Nephron progenitor cell (in vitro differentiated cells): ENCODE measurements around the gene CDC42BPB.

Experiments used
- DNase-seq: peaks from one replicate; pipeline ENCODE4 v3.0.0; 2021
- H3K27ac Mint-ChIP-seq: 2 replicates; pipeline ENCODE4 v1.8.0; 2021; ENCODE audit warnings: mild to moderate bottlenecking, moderate library complexity, mixed read lengths
- H3K27me3 Mint-ChIP-seq: 2 replicates; pipeline ENCODE4 v1.8.0; 2021; ENCODE audit warnings: mild to moderate bottlenecking, low read depth, mixed read lengths; ENCODE audit not compliant: poor library complexity
- H3K36me3 Mint-ChIP-seq: 2 replicates; pipeline ENCODE4 v1.8.0; 2021; ENCODE audit warnings: low read depth, mixed read lengths
- H3K4me1 Mint-ChIP-seq: 2 replicates; pipeline ENCODE4 v1.8.0; 2021; ENCODE audit warnings: mixed read lengths
- H3K4me3 Mint-ChIP-seq: 2 replicates; pipeline ENCODE4 v1.8.0; 2021; ENCODE audit warnings: mild to moderate bottlenecking, moderate library complexity, mixed read lengths
- H3K9me3 Mint-ChIP-seq: 2 replicates; pipeline ENCODE4 v1.8.0; 2021; ENCODE audit warnings: mild to moderate bottlenecking, moderate library complexity, mixed read lengths
- CTCF ChIP-seq: fragments of 200-600 bp; sonication (generic); IDR thresholded peaks from 2 replicates; pipeline ENCODE4 v1.5.0; 2021; ENCODE audit warnings: antibody characterized with exemption

Gene CDC42BPB

GRCh38 chr14:103099733-103100280 is 42.5 kb upstream of the CDC42BPB start:
- H3K27me3 Mint-ChIP-seq, result peaks cover 18% of the 10 kb centered on the region
- DNase-seq, result peak; percentile 1
- no peak overlapping the region for H3K4me3 Mint-ChIP-seq
- peaks cover 57% of the 10 kb centered on the region for H3K4me1 Mint-ChIP-seq
- H3K9me3 Mint-ChIP-seq, result no peaks in the 10 kb centered on the region
- no peak overlapping the region for H3K27ac Mint-ChIP-seq
- no peak for TF ChIP-seq CTCF
- no peaks in the 10 kb centered on the region for H3K36me3 Mint-ChIP-seq

GRCh38 chr14:103099081-103099732 is 41.9 kb upstream of the CDC42BPB start:
- no peak for TF ChIP-seq CTCF
- H3K27ac Mint-ChIP-seq, result no peak overlapping the region
- peaks cover 15% of the 10 kb centered on the region for H3K27me3 Mint-ChIP-seq
- DNase-seq, result peak; percentile 22
- H3K36me3 Mint-ChIP-seq, result no peaks in the 10 kb centered on the region
- H3K4me3 Mint-ChIP-seq, result no peak overlapping the region
- H3K4me1 Mint-ChIP-seq, result peaks cover 63% of the 10 kb centered on the region
- no peaks in the 10 kb centered on the region for H3K9me3 Mint-ChIP-seq

GRCh38 chr14:103097994-103098957 is 40.9 kb upstream of the CDC42BPB start:
- peaks cover 64% of the 10 kb centered on the region for H3K4me1 Mint-ChIP-seq
- DNase-seq, result peak; percentile 3
- H3K9me3 Mint-ChIP-seq, result no peaks in the 10 kb centered on the region
- H3K4me3 Mint-ChIP-seq, result no peak overlapping the region
- H3K27ac Mint-ChIP-seq, result no peak overlapping the region
- H3K27me3 Mint-ChIP-seq, result peaks cover 7% of the 10 kb centered on the region
- no peaks in the 10 kb centered on the region for H3K36me3 Mint-ChIP-seq
- TF ChIP-seq CTCF, result no peak

GRCh38 chr14:103097244-103097993 is 40.1 kb upstream of the CDC42BPB start:
- Mint-ChIP-seq H3K27ac (no peak overlapping the region), H3K36me3 (no peaks in the 10 kb centered on the region), H3K4me1 (peaks cover 62% of the 10 kb centered on the region)

More at GRCh38 chr14:103097244-103097993, 40.1 kb upstream of the CDC42BPB start:
- peak overlapping the region; percentile 58 for H3K4me3 Mint-ChIP-seq
- H3K9me3 Mint-ChIP-seq, result no peaks in the 10 kb centered on the region
- peak; percentile 2 for DNase-seq
- TF ChIP-seq CTCF, result no peak
- peaks cover 8% of the 10 kb centered on the region for H3K27me3 Mint-ChIP-seq
